HK-2 (cell line): ENCODE data around the gene ARHGAP1.
"Not testable (repeated sequence)": the region's sequence is repeated elsewhere in the genome, so short reads cannot be mapped to it uniquely, and the experiment has no call there.

Source experiments
- DNase-seq: peaks from one replicate; pipeline ENCODE4 v3.0.0-alpha.2; 2018; ENCODE audit not compliant: unreplicated experiment

Gene ARHGAP1

GRCh38 chr11:46673713-46674462, 26.5 kb downstream of the ARHGAP1 start:
- DNase-seq = no peak

- no peak for DNase-seq
Observed at GRCh38 chr11:46672381-46672839, 28.0 kb downstream of the ARHGAP1 start.

DNA sequence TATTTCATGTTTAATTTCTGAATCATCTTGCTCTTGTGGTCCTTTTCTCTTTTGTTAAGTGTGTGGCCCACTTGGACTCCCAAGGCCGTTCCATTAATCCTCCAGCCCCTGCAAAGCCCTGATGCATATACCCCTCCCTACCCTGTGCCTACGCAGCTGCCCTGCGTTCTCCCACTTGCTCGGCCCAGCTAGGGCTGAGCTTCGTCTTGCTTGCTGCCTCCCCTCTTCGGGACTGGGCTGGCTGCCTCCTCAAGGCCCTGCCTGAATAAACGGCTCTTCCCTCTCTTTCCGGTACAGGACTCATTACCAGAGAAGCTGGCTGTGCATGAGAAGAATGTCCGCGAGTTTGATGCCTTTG, 28.5 kb downstream of the ARHGAP1 start:
- no peak for DNase-seq

DNA sequence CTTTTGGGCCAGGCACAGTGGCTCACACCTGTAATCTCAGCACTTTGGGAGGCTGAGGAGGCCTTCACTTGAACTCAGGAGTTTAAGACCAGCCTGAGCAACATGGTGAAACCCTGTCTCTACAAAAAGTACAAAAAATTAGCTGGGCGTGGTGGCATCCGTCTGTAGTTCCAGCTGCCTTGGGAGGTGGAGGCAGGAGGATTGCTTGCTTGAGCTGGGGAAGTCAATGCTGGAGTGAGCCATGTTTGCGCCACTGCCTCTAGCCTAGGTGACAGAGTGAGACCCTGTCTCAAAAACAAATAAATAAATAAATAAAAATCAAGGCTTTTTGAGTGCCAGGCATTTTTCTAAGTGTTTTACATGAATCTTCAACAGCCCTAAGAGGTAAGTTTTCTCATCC, 29.9 kb downstream of the ARHGAP1 start:
- not testable (repeated sequence) for DNase-seq

- no peak for DNase-seq
Observed at GRCh38 chr11:46669711-46670139, 30.7 kb downstream of the ARHGAP1 start.

DNA sequence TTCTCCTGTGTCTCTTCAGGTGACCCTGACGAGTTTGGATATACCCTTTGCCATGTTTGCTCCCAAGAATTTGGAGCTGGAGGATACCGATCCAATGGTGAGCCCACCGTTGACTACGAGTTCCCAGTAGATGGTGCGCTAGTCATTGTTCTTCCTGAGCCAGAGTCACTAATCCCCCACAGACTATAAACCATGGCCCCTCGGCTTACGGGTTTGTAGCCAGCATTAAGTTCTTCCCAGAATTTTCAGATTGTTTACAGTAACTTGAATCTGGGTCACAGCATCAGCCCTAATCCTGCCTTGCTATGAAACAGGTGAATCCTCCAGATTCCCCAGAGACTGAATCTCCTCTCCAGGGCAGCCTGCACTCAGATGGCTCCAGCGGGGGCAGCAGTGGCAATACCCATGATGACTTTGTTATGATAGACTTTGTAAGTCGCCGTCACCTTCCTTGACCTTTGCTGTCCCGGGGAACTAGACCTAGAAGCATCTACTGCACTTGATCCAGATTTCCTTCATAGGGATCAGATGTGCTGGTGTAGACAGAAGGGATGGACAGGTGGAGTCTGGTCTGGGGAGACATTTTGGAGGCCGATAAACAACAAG, 31.8 kb downstream of the ARHGAP1 start:
- no peak for DNase-seq

- no peak for DNase-seq
Observed at GRCh38 chr11:46667043-46667481, 33.4 kb downstream of the ARHGAP1 start.

- no peak for DNase-seq
Observed at GRCh38 chr11:46666516-46666915, 33.9 kb downstream of the ARHGAP1 start.

- DNase-seq = no peak
Observed at GRCh38 chr11:46665356-46665755, 35.1 kb downstream of the ARHGAP1 start.

GRCh38 chr11:46664612-46665011, 35.8 kb downstream of the ARHGAP1 start:
- no peak for DNase-seq

DNA sequence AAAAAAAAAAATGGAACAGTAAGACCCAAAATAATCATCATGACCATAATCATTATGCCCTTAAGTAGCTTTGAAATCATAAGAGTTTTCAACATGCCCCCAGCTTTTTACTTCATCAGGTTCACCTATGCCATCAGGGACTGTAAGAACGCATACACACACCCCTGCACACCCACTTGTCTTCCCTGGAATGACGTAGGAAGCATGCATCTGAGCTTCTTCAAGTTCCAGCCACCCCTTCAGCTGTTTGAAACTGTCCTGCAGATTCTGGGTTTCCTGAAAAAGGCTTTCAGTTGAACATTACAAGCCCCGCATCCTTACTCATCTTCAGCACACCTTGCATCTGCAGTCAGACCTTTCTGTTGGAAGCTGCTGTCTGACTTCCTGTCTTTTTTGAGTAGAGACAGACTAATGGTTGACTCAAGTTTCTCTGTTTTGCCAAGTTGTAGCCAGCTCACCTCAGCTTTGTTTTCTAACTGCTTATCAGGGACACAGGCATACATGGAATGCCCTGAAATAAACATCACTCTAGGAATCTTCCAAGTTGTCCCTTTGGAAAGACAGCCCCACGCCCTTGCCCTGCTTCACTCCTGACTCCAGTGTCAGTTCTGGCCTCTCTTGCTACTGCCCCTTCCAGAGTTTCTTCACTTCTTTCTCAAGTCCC, 37.0 kb downstream of the ARHGAP1 start:
- DNase-seq = no peak

DNA sequence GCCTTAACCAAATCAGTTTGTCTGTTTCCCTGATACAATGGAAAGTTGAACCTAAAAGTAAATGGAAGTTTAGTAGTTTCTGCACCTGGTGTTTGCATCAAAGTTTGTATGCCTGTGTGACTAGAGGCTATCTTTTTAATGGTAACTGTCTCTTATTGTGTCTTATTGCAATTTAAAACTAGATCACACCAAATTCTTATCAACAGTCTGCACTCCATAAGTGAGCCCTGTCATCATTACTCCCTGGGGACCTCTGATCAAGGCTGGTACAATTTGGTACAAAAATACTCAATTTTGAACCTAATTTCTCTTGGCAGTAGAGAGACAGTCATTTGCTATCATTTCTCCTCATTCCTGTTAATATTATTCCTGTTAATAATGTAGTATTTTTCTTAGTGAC, 38.1 kb downstream of the ARHGAP1 start:
- no peak for DNase-seq

- no peak for DNase-seq
Observed at GRCh38 chr11:46661836-46662235, 38.6 kb downstream of the ARHGAP1 start.

DNA sequence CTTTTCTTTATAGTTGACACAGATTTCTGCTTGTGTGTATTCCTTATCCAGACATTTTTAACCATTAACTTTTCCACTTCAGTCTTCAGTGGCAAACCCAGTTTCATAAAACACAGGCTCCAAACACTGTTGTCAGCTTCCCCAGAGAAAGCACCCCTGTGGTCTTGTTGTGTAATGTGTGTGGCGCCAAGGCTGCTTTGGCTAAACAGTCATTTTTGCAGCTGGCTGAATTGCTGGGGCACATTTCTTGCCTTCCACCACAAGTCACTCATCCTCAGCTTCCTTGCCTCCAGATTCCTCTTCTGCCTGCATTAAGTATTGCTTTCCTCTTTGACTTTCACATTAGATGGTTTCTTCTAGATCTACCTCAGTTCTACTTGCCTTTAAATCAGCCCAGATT, 40.5 kb downstream of the ARHGAP1 start:
- DNase-seq = no peak

DNA sequence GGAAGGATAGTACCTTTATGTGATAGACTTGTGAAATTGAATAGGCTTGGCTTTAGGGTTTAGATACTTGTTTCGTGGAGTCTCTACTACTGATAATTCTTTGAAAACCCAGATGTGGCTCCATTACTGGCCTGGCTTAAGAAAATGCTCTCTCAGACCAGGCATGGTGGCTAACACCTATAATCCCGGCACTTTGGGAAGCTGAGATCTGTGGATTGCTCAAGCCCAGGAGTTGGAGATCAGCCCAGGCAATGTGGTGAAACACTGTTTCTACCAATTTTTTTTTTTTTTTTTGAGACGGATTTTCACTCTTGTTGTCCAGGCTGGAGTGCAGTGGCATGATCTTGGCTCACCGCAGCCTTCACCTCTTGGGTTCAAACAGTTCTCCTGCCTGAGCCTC, 42.2 kb downstream of the ARHGAP1 start:
- no peak for DNase-seq

DNA sequence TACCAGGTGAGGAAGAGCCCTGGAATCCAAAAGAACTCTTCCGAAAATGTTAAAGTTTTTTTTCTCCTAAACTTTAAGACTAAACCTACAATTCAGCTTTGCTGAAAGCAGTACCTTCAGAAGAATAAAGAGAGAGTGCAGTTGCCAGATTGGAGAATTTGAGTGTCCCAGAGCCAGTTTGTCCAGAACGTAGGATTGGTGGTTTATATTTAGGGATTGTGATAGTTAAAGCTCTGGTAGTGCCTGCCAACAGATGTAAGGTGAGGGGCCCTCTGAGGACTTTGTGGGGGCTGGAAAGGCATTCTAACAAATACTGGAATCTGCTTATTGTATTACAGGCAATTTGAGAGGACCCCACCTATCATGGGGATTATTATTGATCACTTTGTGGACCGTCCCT, 43.2 kb downstream of the ARHGAP1 start:
- DNase-seq = no peak

- DNase-seq = no peak
Observed at GRCh38 chr11:46655631-46656030, 44.8 kb downstream of the ARHGAP1 start.

GRCh38 chr11:46649180-46649738, 51.2 kb downstream of the ARHGAP1 start:
- DNase-seq = no peak

GRCh38 chr11:46643986-46644385, 56.4 kb downstream of the ARHGAP1 start:
- DNase-seq = no peak

- DNase-seq = no peak
Observed at GRCh38 chr11:46643531-46643930, 56.9 kb downstream of the ARHGAP1 start.

GRCh38 chr11:46642627-46643335, 57.6 kb downstream of the ARHGAP1 start:
- no peak for DNase-seq

DNA sequence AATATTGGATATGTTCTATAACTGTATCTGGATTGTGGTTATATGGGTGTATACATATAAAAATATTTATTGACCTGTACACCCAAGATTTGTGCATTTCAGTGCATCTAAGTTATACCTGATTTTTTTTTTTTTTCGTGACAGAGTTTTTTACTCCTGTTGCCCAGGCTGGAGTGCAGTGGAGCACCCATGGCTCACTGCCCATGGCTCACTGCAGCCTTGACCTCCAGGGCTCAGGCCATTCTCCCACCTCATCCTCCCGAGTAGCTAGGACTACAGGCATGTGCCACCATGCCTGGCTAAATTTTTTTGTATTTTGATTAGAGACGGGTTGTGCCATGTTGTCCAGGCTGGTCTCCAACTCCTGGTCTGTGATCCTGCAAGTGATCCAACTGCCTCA, 58.8 kb downstream of the ARHGAP1 start:
- DNase-seq = no peak
